Astrocyte (in vitro differentiated cells and primary cell): ENCODE measurements around the gene SLC30A1. TPM values are rescaled to one million over a fixed set of nuclear protein-coding genes. Genes with fewer than 3 reads are reported as not detected.
A peak's percentile ranks its signal among the peaks of the same experiment; 100 is the strongest.

ENCODE experiments used
- DNase-seq: peaks from one replicate; pipeline ENCODE4 v3.0.0-alpha.2; 2010; ENCODE audit warnings: low read depth
- FAIRE-seq: peaks from 2 replicates; lab custom pipeline; 2011; peaks lifted over from hg19 to GRCh38; lab: Jason Lieb, UNC
- H2AFZ ChIP-seq: 2 replicates; pipeline ENCODE4 v1.6.0; 2012; ENCODE audit warnings: low read depth, low read length, inconsistent platforms
- H3K27ac ChIP-seq: 2 replicates; pipeline ENCODE4 v1.5.1; 2011; ENCODE audit warnings: low read depth, low read length, inconsistent platforms
- H3K27me3 ChIP-seq: 2 replicates; pipeline ENCODE4 v1.6.0; 2011; ENCODE audit warnings: low read length, inconsistent platforms; ENCODE audit not compliant: insufficient read depth
- H3K36me3 ChIP-seq: 2 replicates; pipeline ENCODE4 v1.5.1; 2011; ENCODE audit warnings: low read length, inconsistent platforms; ENCODE audit not compliant: insufficient read depth
- H3K4me1 ChIP-seq: 2 replicates; pipeline ENCODE4 v1.5.1; 2011; ENCODE audit warnings: low read length, inconsistent platforms; ENCODE audit not compliant: insufficient read depth
- H3K4me2 ChIP-seq: 2 replicates; pipeline ENCODE4 v1.6.0; 2012; ENCODE audit warnings: low read length, inconsistent platforms
- H3K4me3 ChIP-seq: 2 replicates; pipeline ENCODE4 v1.5.1; 2011; ENCODE audit warnings: low read depth, mild to moderate bottlenecking, low read length, inconsistent platforms; ENCODE audit not compliant: insufficient read depth
- H3K79me2 ChIP-seq: 2 replicates; pipeline ENCODE4 v1.6.0; 2012; ENCODE audit warnings: mild to moderate bottlenecking, low read length, inconsistent platforms; ENCODE audit not compliant: insufficient read depth
- H3K9ac ChIP-seq: 2 replicates; pipeline ENCODE4 v1.6.0; 2012; ENCODE audit warnings: mild to moderate bottlenecking, low read length, inconsistent platforms
- H3K9me3 ChIP-seq: 2 replicates; pipeline ENCODE4 v1.5.1; 2012; ENCODE audit warnings: low read depth, mild to moderate bottlenecking, low read length, inconsistent platforms; ENCODE audit not compliant: insufficient read depth
- H4K20me1 ChIP-seq: 2 replicates; pipeline ENCODE4 v1.6.0; 2012; ENCODE audit warnings: low read length, inconsistent platforms; ENCODE audit not compliant: insufficient read depth
- H3K27ac Mint-ChIP-seq: one replicate; pipeline ENCODE4 v1.8.0; 2021; ENCODE audit warnings: mild to moderate bottlenecking, mixed read lengths; ENCODE audit not compliant: unreplicated experiment
- H3K27me3 Mint-ChIP-seq: one replicate; pipeline ENCODE4 v1.8.0; 2021; ENCODE audit warnings: low read depth, mixed read lengths; ENCODE audit not compliant: unreplicated experiment
- H3K36me3 Mint-ChIP-seq: one replicate; pipeline ENCODE4 v1.8.0; 2021; ENCODE audit warnings: low read depth, mixed read lengths; ENCODE audit not compliant: unreplicated experiment
- H3K4me1 Mint-ChIP-seq: one replicate; pipeline ENCODE4 v1.8.0; 2021; ENCODE audit warnings: low read depth, mixed read lengths; ENCODE audit not compliant: unreplicated experiment
- H3K4me3 Mint-ChIP-seq: one replicate; pipeline ENCODE4 v1.8.0; 2021; ENCODE audit warnings: mild to moderate bottlenecking, moderate library complexity, mixed read lengths; ENCODE audit not compliant: unreplicated experiment
- H3K9me3 Mint-ChIP-seq: one replicate; pipeline ENCODE4 v1.8.0; 2021; ENCODE audit warnings: mild to moderate bottlenecking, mixed read lengths; ENCODE audit not compliant: unreplicated experiment
- EZH2 ChIP-seq: IDR thresholded peaks from 2 replicates; pipeline ENCODE4 v1.6.1; 2012; ENCODE audit warnings: mild to moderate bottlenecking, low read length, inconsistent platforms; ENCODE audit not compliant: insufficient read depth
- total RNA-seq: library from RNA; stranded (reverse); gene quantifications from 2 replicates; pipeline ENCODE4 v1.2.1, GENCODE V29; 2021
- TF ChIP-seq, protein P1 (sequence below): IDR thresholded peaks from 2 replicates; pipeline ENCODE4 v1.5.1; 2011; ENCODE audit warnings: low read depth, mild to moderate bottlenecking, inconsistent platforms, low read length, moderate library complexity; ENCODE audit not compliant: insufficient read depth

SLC30A1 gene
- total RNA-seq, 1 donor from 2014 or later, result 35.0 TPM

DNA sequence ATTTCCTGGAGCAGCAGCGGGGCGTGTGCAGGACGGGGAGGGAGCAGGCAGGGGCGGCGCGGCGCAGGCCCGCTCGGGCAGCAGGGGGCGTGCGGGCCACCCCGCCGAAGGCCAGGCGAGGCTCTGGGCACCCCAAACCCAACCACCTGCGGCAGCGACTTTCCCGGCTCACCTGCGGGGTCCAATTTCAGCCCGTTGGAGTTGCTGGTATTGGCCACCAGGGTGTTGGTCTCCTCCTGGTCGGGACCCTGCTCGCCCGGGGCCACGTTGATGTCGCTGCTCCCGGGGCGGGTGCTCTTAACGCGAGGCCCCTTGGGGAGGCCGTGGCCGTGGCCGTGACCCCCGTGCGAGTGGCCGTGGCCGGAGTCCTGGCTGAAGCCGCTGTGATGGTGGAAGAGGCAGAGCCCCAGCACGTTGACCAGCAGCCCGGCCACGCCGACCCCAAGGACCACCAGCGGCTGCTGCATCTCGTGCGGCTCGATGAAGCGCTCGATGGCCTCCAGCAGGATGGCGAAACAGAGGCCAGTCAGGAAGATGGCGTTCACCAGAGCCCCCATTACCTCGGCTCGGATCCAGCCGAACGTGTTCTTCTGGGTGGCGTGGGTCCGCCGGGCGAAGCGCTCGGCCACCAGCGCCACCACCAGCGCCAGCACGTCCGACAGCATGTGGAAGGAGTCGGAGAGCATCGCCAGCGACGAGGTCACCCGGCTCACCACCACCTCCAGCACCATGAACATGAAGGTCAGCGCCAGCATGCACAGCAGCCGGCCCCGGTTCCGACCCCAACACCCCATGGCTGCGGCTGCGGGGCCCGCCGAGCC, 932 bp downstream of the SLC30A1 start:
- Mint-ChIP-seq H3K36me3 (peaks cover 6% of the 10 kb centered on the region), H3K27me3 (no peaks in the 10 kb centered on the region), H3K4me1 (peaks cover 33% of the 10 kb centered on the region), H3K27ac (peak overlapping the region; percentile 83), H3K9me3 (no peaks in the 10 kb centered on the region), H3K4me3 (peak overlapping the region; percentile 97)
- Histone ChIP-seq H3K9ac (peak overlapping the region; percentile 81), H4K20me1 (peaks cover 42% of the 10 kb centered on the region), H3K27ac (peak overlapping the region; percentile 87), H3K36me3 (peaks cover 10% of the 10 kb centered on the region), H3K27me3 (no peaks in the 10 kb centered on the region), H3K4me2 (peak overlapping the region; percentile 86), H2AFZ (peak overlapping the region; percentile 49), H3K9me3 (no peaks in the 10 kb centered on the region), H3K4me1 (peaks cover 26% of the 10 kb centered on the region), H3K4me3 (peak overlapping the region; percentile 86), H3K79me2 (peaks cover 59% of the 10 kb centered on the region)
- DNase-seq, result peak; percentile 42
- no peak for TF ChIP-seq EZH2
- TF ChIP-seq, protein P1, sequence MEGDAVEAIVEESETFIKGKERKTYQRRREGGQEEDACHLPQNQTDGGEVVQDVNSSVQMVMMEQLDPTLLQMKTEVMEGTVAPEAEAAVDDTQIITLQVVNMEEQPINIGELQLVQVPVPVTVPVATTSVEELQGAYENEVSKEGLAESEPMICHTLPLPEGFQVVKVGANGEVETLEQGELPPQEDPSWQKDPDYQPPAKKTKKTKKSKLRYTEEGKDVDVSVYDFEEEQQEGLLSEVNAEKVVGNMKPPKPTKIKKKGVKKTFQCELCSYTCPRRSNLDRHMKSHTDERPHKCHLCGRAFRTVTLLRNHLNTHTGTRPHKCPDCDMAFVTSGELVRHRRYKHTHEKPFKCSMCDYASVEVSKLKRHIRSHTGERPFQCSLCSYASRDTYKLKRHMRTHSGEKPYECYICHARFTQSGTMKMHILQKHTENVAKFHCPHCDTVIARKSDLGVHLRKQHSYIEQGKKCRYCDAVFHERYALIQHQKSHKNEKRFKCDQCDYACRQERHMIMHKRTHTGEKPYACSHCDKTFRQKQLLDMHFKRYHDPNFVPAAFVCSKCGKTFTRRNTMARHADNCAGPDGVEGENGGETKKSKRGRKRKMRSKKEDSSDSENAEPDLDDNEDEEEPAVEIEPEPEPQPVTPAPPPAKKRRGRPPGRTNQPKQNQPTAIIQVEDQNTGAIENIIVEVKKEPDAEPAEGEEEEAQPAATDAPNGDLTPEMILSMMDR, result peak; percentile 27
- no peak for FAIRE-seq

DNA sequence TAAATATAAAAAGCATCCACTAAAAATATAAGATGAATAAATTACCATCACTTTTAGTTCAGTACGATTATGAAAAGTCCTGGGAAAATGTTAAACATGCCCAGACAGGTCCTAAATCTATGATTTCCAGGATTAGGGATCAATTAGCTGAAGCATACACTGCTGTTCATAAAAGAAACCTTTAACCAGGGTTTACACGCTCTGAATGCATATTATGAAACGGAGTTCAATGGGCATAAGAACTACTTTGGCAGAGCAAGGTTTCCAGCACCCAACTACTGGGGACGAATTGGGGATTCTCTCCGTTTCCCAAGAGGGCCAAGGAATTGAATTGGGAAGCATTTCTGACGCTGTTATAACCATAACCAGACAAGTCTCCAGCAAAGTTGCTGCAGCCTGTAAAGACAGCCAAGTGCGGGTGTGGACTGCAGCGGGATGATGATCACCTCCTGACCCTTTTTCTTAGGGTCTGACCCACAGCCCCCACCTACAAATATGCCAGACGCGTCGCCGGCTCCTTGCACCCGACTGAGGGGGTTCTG, 1.6 kb downstream of the SLC30A1 start:
- H3K4me1 ChIP-seq, result peaks cover 26% of the 10 kb centered on the region
- Mint-ChIP-seq H3K27ac (peak overlapping the region; percentile 83), H3K4me3 (peak overlapping the region; percentile 97), H3K4me1 (peaks cover 33% of the 10 kb centered on the region), H3K36me3 (peaks cover 6% of the 10 kb centered on the region), H3K27me3 (no peaks in the 10 kb centered on the region), H3K9me3 (no peaks in the 10 kb centered on the region)
- no peaks in the 10 kb centered on the region for H3K27me3 ChIP-seq
- FAIRE-seq, result no peak
- peaks cover 59% of the 10 kb centered on the region for H3K79me2 ChIP-seq
- DNase-seq, result no peak
- no peaks in the 10 kb centered on the region for H3K9me3 ChIP-seq
- peak overlapping the region; percentile 86 for H3K4me3 ChIP-seq
- peak overlapping the region; percentile 86 for H3K4me2 ChIP-seq
- peak overlapping the region; percentile 87 for H3K27ac ChIP-seq
- H3K9ac ChIP-seq, result peak overlapping the region; percentile 81
- peaks cover 49% of the 10 kb centered on the region for H4K20me1 ChIP-seq
- H2AFZ ChIP-seq, result no peak overlapping the region
- H3K36me3 ChIP-seq, result peaks cover 10% of the 10 kb centered on the region
- no peak for TF ChIP-seq EZH2
- TF ChIP-seq, protein P1, result no peak
